Measurements from ENCODE around the gene TSEN54.

The TSEN54 gene

DNA sequence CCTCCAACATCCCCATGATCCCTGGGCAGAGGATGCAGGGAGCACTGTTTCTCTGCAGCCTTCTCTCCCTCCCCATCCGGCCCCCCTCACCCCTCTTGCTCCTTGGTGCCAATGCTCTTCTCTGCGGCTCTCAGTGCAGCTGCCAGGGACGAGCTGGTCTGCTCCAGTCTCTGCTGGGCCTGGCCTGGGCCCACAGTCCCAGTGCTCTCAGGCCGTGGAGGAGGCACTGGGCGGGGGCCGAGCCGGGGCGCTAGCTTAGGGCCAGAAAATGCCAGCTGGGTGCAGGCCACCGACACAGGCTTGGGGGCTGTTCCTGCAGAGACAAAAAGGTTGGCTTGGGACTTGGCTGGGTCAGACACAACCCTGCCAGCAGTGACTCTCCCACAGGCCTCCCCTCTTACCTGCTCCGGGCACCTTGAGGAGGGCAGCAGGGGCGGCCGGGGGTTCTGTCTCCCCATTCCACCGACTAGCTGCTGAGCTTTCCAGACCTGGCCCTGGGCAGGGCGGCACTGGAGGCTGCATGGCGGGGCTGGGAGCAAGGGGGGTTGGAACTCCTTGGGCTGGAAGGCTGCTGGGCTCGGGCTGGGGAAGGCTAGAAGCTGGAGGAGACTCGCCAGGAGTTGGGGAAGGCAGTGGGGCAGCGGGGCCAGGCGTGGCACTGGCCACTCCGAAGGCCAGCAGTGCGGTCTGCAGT is 14.8 kb upstream of the TSEN54 start:
- no peak overlapping the region for H3K27ac ChIP-seq
- TF ChIP-seq ZFX (IDR thresholded peaks at IDR 0.05; ENCODE audit: borderline replicate concordance) (no peak), CTCF (IDR thresholded peaks at IDR 0.05) (no peak)

- TF ChIP-seq ZFX (IDR thresholded peaks at IDR 0.05; ENCODE audit: borderline replicate concordance) = no peak
- TF ChIP-seq CTCF (IDR thresholded peaks at IDR 0.05) = no peak
- H3K27ac ChIP-seq = no peak overlapping the region
Observed at GRCh38 chr17:75502072-75502720, 14.1 kb upstream of the TSEN54 start.

GRCh38 chr17:75502721-75503329 is 13.5 kb upstream of the TSEN54 start:
- no peak for TF ChIP-seq ZFX (IDR thresholded peaks at IDR 0.05; ENCODE audit: borderline replicate concordance)
- TF ChIP-seq CTCF (IDR thresholded peaks at IDR 0.05) = no peak
- no peak overlapping the region for H3K27ac ChIP-seq

- H3K27ac ChIP-seq = no peak overlapping the region
- TF ChIP-seq ZFX (IDR thresholded peaks at IDR 0.05; ENCODE audit: borderline replicate concordance) = no peak
- TF ChIP-seq CTCF (IDR thresholded peaks at IDR 0.05) = no peak
Observed at GRCh38 chr17:75503337-75503950, 12.9 kb upstream of the TSEN54 start.

GRCh38 chr17:75503976-75504346 is 12.4 kb upstream of the TSEN54 start:
- no peak overlapping the region for H3K27ac ChIP-seq
- TF ChIP-seq ZFX (IDR thresholded peaks at IDR 0.05; ENCODE audit: borderline replicate concordance) = no peak
- TF ChIP-seq CTCF (IDR thresholded peaks at IDR 0.05) = no peak

DNA sequence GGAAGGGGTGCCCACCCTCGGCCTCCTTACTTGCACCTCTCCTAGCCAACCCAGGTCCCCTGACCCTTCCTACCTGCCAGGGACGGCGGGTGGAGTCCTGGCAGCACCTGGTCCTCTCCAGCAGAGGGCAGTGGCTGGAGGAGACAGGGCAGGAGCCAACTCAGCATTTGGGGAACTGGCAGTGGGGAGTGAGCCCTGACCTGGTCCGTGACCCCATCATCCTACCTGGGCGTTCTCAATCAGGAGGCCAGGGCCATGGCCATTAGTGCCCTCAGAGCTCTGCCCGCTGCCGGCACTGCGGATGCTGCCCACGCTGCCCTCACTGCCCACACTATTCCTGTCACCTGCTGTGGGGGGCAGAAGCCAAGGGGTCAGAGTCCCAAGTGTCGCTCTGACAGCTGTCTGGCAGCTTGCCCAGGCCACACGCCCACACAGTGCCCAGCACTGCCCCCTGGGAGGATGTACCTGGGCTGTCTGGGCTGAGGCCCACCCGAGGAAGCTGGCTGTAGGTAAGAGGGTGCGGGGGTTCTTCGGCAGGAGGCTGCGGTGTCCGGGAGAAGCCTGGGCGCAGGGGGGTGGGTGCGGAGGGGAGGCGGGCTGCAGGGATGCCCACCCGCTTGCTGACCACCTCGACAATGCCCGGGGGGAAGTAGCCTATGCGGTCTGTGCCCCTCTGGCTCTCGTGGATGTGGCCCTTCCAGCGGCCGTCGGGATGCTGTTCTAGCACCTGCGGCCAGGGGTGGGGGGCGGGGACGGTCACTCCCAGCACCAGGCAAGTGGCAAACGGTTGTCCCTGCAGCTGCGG is 11.8 kb upstream of the TSEN54 start:
- TF ChIP-seq ZFX (IDR thresholded peaks at IDR 0.05; ENCODE audit: borderline replicate concordance) (no peak), CTCF (IDR thresholded peaks at IDR 0.05) (peak; percentile 80)
- no peak overlapping the region for H3K27ac ChIP-seq

All from 22Rv1 (cell line).